ENCODE data around the gene RPS25.
"Not testable (repeated sequence)": the region's sequence is repeated elsewhere in the genome, so short reads cannot be mapped to it uniquely, and the experiment has no call there.

The RPS25 gene

GRCh38 chr11:119018074-119018938 is at the start of gene RPS25, which contains the start of gene TRAPPC4:
RPS25 (minus strand) TSS chr11:119018343; CDS start chr11:119018284, 59 bp downstream.
TRAPPC4 (plus strand) TSS chr11:119018766; CDS start chr11:119018796, 30 bp downstream.
- DNase-seq (ENCODE audit: extremely low read depth, low read depth), result peak; percentile 79
- TF ChIP-seq CTCF (IDR thresholded peaks at IDR 0.05; ENCODE audit: low read depth, low read length), result no peak

DNA sequence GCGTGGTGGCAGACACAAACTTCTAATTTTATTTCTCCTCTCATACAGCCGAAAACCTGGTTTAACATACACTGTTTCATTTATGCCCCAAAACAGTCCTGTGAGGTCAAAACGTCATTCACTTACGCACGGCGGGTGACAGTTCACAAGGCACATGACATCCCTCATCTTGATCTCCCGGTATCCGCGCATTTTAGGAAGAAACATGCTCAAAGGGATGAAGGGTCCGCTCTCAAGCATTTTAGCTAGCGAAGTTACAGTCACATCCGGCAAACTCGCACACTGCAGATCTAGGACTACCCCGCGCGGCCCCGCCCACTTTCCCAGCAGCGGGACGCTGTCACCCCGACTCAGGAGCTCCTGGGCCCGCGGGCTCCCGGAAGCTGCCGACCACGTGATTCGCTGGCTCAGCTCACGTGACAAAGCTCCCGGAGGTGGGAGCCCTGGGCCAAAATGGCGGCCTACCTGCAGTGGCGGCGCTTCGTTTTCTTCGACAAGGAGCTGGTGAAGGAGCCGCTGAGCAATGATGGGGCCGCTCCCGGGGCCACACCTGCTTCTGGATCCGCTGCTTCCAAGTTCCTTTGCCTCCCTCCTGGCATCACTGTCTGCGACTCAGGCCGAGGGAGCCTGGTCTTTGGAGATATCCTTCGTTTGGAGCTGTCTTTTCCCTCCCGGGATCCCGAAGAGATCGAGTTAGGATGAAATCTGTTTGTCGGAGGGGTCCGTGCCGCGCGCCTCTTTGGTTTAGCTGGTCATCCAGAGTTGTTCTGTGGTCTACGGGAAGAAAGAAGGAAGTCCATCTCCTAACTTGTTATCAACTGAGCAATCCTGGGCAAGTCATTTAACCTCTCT is 49.5 kb upstream of the RPS25 start, which contains the start of gene VPS11:
Gene VPS11, plus strand, starts transcription at position 448 of the 852 bp plus-strand sequence. Its CDS starts 6 bp downstream, at position 454.
- TF ChIP-seq CTCF (IDR thresholded peaks at IDR 0.05; ENCODE audit: low read depth, low read length), result no peak
- peak; percentile 87 for DNase-seq (ENCODE audit: extremely low read depth, low read depth)

DNA sequence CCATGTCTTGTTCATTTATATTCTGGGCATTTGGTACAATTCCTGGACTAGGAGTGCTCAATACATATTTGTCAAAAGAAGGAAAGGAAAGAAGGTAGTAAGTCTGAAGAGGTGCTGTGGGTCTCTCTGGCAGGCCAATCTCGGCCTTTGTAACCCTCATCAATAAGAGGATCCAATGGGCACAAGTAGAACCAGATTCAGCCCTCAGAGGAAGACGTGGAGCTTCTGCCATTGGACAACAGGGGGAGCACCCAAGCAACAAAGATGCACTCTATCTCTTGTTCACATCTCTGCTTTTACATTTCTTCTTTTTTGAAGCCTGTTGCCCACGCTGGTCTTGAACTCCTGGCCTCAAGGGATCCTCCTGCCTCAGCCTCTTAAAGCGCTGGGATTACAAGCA is 47.2 kb upstream of the RPS25 start:
- DNase-seq (ENCODE audit: extremely low read depth, low read depth), result no peak
- TF ChIP-seq CTCF (IDR thresholded peaks at IDR 0.05; ENCODE audit: low read depth, low read length), result peak; percentile 37

- no peak for DNase-seq (ENCODE audit: extremely low read depth, low read depth)
- TF ChIP-seq CTCF (IDR thresholded peaks at IDR 0.05; ENCODE audit: low read depth, low read length), result no peak
Measured at GRCh38 chr11:119062779-119063178, 44.6 kb upstream of the RPS25 start.

DNA sequence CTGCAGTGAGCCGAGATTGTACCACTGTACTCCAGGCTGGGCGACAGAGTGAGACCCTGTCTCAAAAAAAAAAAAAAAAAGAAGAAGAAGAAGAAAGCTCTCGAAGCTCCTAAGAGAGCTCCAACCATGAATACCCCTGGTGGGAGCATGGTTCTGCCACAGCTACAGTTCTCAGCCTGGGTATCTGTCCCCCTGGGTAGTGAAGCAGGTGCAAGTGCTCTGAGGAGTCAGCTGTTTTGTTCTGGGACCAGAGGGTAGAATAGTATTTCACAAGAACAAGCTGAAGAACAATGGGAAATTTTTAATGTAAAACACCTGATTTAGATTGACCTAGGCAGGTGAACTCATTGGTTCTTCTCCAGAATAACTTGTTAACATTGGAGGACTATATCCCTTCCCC is 43.1 kb upstream of the RPS25 start:
- DNase-seq (ENCODE audit: extremely low read depth, low read depth), result no peak

DNA sequence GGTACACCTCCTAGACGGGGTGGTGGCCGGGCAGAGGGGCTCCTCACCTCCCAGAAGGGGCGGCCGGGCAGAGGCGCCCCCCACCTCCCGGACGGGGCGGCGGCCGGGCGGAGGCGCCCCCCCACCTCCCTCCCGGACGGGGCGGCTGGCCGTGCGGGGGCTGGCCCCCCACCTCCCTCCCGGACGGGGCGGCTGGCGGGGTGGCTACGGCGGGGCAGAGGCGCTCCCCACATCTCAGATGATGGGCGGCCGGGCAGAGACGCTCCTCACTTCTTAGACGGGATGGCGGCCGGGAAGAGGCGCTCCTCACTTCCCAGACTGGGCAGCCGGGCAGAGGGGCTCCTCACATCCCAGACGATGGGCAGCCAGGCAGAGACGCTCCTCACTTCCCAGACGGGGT is 41.0 kb upstream of the RPS25 start:
- not testable (repeated sequence) for DNase-seq (ENCODE audit: extremely low read depth, low read depth)

More for the DNA sequence above, 43.1 kb upstream of the RPS25 start:
- TF ChIP-seq CTCF (IDR thresholded peaks at IDR 0.05; ENCODE audit: low read depth, low read length), result no peak

DNA sequence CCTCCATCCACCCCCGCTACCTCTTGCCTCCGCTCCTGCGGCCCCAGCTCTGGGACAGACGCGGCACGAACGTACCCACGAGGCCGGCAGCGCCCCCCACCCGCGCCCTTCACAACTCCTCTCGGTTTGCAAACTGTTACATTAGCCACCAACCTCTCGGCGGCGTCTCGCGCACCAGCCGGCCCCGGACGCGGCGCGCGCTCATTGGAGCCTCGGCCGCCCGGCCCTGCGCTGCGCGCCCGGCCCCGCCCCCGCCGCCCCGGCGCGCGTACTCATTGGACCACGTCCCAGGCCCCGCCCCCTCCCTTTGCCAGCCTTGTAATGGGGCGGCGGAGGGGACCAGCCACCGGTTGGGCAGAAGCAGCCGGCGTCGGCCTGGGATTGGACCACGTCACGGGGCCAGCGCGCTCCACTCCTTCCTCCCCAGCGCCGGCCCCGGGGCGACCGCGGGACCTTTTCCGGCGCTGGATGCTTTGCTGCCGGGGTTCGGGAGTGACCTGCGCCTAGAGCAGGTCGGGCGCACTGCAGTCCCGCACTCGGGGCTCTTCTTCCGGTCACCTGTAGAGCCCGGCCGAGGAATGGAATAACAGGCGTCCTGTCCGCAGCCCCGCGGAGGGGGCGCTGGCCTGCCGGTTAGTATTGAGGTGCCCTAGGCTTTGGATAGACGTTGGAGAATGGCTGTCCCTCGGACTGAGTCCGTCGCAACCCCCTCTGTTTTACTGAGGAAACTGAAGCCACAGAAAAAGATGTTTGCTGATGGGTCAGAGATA is 39.0 kb upstream of the RPS25 start, which contains the start of gene HYOU1:
Gene HYOU1, minus strand, starts transcription at position 206 of the 770 bp plus-strand sequence. CDS start 1,045 bp downstream, outside the sequence.
- DNase-seq (ENCODE audit: extremely low read depth, low read depth), result peak; percentile 92
- TF ChIP-seq CTCF (IDR thresholded peaks at IDR 0.05; ENCODE audit: low read depth, low read length), result peak; percentile 30

All from AG09319 (cell line).